ENCODE results near the gene FGFRL1.

FGFRL1 gene

DNA sequence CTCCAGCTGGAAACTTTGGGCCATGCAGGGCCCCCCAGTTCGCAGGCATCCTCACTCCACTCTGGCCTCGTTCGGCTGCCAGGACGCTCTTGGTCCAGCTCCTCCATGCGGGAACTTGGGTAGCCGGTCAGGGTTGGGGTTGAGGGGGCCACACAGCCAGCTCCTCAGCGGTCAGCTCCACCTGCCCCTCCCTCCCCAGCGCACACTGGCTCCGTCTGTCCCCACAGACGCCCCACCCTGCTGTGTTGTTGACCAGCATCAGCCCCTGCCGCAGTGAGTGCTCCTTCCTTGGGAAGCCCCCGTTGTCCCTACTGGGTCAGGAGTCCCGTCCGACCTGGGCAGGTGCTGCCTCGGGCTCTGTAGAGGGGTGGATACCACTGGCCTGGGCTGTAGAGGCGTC is 5.8 kb downstream of the FGFRL1 start:
- TF ChIP-seq, protein P1, sequence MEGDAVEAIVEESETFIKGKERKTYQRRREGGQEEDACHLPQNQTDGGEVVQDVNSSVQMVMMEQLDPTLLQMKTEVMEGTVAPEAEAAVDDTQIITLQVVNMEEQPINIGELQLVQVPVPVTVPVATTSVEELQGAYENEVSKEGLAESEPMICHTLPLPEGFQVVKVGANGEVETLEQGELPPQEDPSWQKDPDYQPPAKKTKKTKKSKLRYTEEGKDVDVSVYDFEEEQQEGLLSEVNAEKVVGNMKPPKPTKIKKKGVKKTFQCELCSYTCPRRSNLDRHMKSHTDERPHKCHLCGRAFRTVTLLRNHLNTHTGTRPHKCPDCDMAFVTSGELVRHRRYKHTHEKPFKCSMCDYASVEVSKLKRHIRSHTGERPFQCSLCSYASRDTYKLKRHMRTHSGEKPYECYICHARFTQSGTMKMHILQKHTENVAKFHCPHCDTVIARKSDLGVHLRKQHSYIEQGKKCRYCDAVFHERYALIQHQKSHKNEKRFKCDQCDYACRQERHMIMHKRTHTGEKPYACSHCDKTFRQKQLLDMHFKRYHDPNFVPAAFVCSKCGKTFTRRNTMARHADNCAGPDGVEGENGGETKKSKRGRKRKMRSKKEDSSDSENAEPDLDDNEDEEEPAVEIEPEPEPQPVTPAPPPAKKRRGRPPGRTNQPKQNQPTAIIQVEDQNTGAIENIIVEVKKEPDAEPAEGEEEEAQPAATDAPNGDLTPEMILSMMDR (IDR thresholded peaks at IDR 0.05; ENCODE audit: low read depth, low read length, missing control alignments), result no peak
- no peak for DNase-seq
- in situ Hi-C loops (cut with HindIII; ENCODE audit: low pct_ligation_motif_present, low sequenced_read_pairs), result no loop called here
- Histone ChIP-seq H3K4me3 (ENCODE audit: low read depth, low read length) (no peak overlapping the region), H3K27ac (no peak overlapping the region), H3K27me3 (replicated peaks) (no peaks in the 10 kb centered on the region), H3K36me3 (replicated peaks) (peaks cover 4% of the 10 kb centered on the region)

DNA sequence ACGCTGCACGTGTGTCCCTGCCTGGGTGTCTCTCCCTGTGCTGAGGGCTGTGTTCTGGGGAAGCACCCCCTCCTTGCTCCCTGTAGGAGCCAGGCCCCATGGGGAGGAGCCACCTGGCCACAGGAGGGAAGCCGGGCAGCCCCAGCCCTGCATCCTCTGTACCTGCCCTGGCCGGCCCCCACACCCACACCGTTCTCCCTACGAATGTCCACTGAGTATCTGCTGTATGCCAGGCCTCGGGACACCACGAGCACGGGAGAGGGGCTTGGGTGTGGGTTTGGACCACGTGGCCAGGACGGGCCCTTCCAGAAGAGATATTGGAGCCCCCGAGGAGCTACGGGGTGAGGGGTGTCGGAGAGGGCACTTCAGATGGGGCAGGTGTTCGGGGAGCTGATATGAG is 6.3 kb downstream of the FGFRL1 start:
- no peak overlapping the region for H3K27ac ChIP-seq
- in situ Hi-C loops (cut with HindIII; ENCODE audit: low pct_ligation_motif_present, low sequenced_read_pairs), result no loop called here
- no peaks in the 10 kb centered on the region for H3K27me3 ChIP-seq (replicated peaks)
- TF ChIP-seq, protein P1 (IDR thresholded peaks at IDR 0.05; ENCODE audit: low read depth, low read length, missing control alignments), result no peak
- peaks cover 4% of the 10 kb centered on the region for H3K36me3 ChIP-seq (replicated peaks)
- no peak for DNase-seq
- no peak overlapping the region for H3K4me3 ChIP-seq (ENCODE audit: low read depth, low read length)

DNA sequence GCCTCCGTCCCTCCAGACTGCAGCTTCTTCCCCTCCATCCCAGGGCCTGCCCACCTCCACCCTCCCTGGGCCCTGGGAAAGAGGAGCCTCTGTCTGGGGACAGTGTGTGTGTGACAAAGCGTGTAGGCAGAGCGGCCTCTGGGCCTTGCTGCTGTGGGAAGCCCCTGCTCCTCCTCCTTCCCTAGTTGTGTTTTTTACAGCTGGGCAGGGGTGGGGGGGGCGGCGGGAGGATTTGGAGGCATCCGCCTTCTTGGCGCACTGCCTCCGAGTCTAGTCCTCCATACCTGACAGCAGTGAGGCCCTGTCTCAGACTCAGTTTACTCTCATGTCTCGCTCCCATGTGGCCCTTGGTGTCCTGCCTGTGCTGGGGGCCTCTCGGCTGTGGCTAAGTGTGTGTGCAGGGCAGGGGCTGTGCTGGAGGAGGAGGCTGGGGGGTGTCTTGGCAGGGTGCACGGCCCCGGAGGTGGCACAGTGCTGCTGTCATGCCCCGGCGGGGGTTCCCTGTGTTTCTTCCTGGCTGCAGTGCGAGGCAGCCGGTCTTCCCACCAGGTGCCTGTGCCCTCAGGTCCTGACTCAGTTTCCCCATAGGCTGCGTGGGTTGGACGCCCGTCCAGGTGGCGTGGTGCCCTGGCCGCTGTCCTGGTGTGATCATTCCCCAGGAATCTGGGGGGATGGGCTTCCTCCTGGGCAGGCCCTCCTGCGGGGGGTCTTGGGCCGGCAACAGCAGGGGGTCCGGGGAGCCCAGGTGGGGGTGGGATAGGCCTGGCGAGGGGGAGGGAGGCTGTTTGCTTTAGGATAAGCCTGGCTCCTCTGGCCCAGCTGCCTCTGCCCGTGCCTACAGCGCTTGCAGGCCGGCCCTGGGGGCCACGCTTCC is 7.0 kb downstream of the FGFRL1 start:
- H3K4me3 ChIP-seq (ENCODE audit: low read depth, low read length), result no peak overlapping the region
- no peak for DNase-seq
- H3K27ac ChIP-seq, result no peak overlapping the region
- no peaks in the 10 kb centered on the region for H3K27me3 ChIP-seq (replicated peaks)
- in situ Hi-C loops (cut with HindIII; ENCODE audit: low pct_ligation_motif_present, low sequenced_read_pairs), result no loop called here
- TF ChIP-seq, protein P1 (IDR thresholded peaks at IDR 0.05; ENCODE audit: low read depth, low read length, missing control alignments), result no peak
- H3K36me3 ChIP-seq (replicated peaks), result no peaks in the 10 kb centered on the region

DNA sequence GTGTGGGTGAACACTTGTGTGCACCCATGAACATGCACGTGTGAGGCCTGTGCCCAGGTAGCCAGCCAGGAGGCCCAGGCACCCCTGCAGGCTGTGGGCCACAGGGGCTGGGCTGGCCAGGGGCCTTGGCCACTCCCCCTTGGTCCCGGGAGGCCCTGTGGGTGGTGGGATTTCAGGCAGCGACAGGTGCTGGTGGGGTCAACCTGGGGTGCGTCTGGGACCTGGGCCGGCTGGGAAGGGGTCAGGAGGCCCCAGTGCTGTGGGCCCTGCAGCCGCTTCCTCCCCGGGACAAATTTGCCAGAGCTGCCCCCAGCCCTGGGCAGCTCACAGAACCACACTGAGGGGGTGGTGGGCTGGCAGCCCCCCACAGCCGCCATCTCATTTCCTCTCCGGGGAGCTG is 7.9 kb downstream of the FGFRL1 start:
- Histone ChIP-seq H3K36me3 (replicated peaks) (peaks cover 2% of the 10 kb centered on the region), H3K4me3 (ENCODE audit: low read depth, low read length) (no peak overlapping the region), H3K27ac (no peak overlapping the region), H3K27me3 (replicated peaks) (no peaks in the 10 kb centered on the region)
- in situ Hi-C loops (cut with HindIII; ENCODE audit: low pct_ligation_motif_present, low sequenced_read_pairs), result no loop called here
- TF ChIP-seq, protein P1 (IDR thresholded peaks at IDR 0.05; ENCODE audit: low read depth, low read length, missing control alignments), result no peak
- DNase-seq, result no peak

DNA sequence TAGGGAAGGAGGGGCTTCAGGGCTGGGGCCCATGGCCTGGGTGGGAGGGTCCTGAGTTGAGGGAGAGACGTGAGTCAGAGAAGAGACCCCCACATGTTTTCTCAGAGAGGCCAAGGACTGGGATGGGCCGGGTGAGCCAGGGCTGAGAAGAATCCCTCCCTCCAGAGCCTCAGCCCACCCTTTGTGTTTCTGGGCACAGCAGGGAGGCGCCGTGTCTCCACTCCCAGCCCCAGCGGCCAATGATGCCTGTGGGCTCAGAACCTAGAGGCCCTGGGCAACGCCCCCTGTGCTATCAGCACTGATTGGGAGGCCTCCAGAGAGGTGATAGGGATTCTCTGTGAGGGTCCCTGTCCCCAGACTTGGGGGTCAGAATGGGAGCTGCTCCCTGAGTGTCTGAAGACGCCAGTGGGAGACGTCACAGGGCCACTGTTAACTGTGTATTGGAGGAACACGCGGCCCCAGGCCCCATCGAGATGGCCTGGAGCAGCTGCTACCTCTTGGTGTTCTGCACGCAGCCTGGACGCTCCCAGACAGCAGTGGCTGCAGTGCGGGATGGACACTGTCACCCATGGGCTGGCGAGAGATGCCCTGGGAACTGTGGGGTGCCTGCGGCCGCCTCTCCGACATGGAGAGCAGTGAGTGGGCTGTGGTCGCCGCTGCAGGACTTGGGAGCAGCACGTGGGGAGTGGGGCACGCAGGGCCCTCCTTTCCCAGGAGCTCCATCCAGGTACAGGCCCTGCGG is 8.5 kb downstream of the FGFRL1 start:
- TF ChIP-seq, protein P1 (IDR thresholded peaks at IDR 0.05; ENCODE audit: low read depth, low read length, missing control alignments), result no peak
- Histone ChIP-seq H3K4me3 (ENCODE audit: low read depth, low read length) (no peak overlapping the region), H3K27ac (no peak overlapping the region), H3K36me3 (replicated peaks) (peaks cover 8% of the 10 kb centered on the region), H3K27me3 (replicated peaks) (no peaks in the 10 kb centered on the region)
- DNase-seq, result no peak
- in situ Hi-C loops (cut with HindIII; ENCODE audit: low pct_ligation_motif_present, low sequenced_read_pairs), result no loop called here

All from brain microvascular endothelial cell (primary cell).